ENCODE results near the gene LRRC8B.

DNA sequence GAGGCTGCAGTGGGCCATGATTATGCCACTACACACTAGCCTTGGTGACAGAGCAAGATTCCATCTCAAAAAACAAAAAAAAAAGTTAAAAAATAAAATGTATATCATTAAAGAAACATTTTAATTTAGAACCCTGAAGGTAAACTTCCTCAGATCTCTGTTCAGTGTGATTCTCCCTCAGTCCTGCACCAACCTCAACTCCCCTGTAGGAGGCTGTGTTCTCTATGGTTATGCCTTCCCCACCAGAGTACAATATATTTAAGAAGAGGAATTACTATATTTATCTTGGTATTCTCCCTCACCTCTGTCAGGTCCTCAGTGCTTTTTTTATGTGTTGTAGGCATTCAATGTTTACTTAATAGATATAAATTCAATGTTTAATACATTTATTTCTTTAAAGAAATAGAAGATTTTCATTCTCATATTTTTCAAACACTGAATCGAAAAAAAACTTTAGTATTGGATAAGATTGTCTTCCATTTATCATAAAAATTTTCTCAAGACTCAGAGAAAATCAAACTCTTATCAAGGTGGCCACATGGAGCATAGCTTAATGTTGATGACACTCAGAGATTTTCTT is 4.8 kb upstream of the LRRC8B start:
- TF ChIP-seq, protein P1, sequence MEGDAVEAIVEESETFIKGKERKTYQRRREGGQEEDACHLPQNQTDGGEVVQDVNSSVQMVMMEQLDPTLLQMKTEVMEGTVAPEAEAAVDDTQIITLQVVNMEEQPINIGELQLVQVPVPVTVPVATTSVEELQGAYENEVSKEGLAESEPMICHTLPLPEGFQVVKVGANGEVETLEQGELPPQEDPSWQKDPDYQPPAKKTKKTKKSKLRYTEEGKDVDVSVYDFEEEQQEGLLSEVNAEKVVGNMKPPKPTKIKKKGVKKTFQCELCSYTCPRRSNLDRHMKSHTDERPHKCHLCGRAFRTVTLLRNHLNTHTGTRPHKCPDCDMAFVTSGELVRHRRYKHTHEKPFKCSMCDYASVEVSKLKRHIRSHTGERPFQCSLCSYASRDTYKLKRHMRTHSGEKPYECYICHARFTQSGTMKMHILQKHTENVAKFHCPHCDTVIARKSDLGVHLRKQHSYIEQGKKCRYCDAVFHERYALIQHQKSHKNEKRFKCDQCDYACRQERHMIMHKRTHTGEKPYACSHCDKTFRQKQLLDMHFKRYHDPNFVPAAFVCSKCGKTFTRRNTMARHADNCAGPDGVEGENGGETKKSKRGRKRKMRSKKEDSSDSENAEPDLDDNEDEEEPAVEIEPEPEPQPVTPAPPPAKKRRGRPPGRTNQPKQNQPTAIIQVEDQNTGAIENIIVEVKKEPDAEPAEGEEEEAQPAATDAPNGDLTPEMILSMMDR (IDR thresholded peaks at IDR 0.05; ENCODE audit: insufficient read depth, low read length, poor library complexity, severe bottlenecking): peak; percentile 57
- no peak for TF ChIP-seq EZH2phosphoT487 (conservative IDR thresholded peaks at IDR 0.05; ENCODE audit: low read length)

Data from SU-DHL-6 (cell line).